Measurements from ENCODE around the gene TGFBRAP1.

Gene TGFBRAP1, protein sequence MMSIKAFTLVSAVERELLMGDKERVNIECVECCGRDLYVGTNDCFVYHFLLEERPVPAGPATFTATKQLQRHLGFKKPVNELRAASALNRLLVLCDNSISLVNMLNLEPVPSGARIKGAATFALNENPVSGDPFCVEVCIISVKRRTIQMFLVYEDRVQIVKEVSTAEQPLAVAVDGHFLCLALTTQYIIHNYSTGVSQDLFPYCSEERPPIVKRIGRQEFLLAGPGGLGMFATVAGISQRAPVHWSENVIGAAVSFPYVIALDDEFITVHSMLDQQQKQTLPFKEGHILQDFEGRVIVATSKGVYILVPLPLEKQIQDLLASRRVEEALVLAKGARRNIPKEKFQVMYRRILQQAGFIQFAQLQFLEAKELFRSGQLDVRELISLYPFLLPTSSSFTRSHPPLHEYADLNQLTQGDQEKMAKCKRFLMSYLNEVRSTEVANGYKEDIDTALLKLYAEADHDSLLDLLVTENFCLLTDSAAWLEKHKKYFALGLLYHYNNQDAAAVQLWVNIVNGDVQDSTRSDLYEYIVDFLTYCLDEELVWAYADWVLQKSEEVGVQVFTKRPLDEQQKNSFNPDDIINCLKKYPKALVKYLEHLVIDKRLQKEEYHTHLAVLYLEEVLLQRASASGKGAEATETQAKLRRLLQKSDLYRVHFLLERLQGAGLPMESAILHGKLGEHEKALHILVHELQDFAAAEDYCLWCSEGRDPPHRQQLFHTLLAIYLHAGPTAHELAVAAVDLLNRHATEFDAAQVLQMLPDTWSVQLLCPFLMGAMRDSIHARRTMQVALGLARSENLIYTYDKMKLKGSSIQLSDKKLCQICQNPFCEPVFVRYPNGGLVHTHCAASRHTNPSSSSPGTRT

DNA sequence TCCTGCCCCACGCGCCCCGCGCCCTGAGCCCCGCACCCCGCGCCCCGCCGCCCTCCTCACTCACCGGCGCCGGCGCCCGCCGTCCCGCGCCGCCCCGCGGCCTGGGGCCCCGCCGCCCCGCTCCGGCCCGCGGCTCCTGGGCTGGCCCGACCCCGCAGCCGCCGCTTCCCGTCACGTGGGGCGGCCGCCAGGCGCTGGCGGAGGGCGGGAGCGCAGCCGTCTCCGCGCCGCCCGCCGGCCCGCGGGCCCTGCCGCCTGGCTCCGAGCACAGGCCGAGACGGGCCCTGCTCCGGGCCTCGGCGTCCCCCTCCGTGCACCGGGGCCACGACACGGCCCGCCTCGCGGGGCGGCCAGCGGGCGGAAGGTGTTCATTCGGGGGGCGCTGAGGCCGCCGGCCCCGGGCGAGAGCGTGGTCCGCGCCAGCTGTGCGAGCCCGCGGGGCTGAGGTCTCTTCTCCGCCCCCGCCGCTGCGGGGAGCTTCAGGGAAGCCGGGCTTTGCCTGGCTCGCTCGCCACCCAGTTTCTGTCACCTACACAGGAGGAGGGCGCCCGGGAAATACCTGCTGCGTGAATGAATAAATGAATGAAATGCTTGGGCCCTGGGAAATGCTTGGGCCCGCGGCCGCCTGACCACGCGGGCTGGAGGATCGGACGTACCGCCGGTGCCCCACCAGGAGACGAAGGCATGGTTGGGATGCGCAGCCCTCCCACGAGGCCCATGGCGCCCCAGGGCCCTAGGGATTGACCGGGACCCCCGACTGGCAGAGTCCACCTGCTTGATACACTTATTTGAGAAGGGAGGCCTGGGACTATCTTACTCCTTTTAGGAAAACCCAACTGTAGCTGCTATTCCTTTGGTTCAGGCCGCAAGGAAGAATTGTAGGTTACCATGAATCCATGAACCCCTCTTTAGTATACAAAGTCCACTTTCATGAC, at the start of gene TGFBRAP1:
Gene TGFBRAP1 (minus strand): TSS at position 175 of the 935 bp plus-strand sequence. CDS start 21,434 bp downstream, outside the sequence.
- peak; percentile 17 to 46 (median 25) for DNase-seq (ENCODE audit: low read depth in 3 of 3)

DNA sequence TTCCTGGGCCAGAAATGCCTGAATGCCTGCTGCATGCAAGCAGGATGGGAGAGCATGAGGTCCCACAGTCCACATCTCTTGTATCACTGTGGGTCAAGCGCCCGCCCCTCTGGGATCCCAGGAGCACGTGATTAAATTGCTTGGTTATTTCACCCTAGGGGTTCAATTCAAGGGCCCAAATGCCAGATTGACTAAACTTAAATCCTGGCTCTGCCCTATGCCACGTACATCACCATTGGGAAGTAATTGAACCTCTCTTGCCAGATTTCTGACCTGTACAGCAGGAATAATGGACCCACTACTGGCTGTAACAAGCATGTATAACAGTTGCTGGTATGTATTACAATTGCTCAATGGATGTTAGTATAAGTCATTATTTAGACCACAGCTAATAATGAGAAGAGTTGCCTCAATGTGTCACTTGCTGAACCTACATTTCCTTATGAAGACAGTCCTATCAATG, 49.4 kb upstream of the TGFBRAP1 start:
- DNase-seq (ENCODE audit: low read depth in 3 of 3), result no peak

DNA sequence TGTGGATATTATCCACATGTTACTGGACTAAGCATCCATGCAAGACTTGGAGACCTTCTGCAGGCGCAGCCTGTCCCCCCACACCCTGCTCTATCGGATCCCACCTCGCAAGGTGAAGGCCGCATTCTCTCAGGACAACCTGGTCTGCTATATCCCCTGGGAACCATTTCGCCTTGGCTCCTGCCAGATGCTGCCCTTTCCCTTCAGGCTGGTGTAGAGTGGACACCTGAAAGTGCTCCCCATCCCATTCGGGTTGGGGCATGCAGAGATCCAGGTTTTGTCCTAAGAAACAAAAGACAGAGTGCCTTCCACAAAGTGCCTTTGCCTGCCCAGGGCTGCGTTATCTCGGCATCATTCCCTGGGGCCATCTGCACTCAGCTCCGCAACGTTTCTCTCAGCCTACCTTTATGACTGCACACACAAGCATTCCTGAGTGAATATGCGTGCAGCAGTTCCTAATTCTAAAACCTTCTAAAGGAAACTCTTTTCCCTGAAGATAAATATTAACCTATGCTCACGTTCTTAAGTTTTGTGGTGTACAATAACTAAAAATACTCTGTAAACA, 48.8 kb upstream of the TGFBRAP1 start:
- DNase-seq (ENCODE audit: low read depth in 3 of 3), result no peak

DNA sequence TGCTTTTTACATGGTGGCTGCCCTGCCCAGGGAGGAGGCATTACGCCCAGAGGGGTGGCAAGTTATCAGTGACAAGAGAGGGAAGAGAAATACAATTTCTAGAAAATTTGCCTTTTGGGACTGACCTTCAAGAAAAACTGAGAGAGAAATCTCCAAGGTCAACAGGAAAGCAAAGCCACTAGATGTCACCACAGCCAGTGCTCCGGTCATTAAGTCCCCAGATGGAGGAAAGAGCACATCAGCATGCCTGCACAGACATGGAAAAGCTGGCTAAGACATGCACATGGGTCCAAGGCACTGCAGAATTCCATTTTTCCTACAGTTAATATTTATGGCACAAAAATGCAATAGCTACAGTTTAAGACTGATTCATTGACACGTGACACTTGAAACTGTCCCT, 48.3 kb upstream of the TGFBRAP1 start:
- DNase-seq (ENCODE audit: low read depth in 3 of 3), result no peak

DNA sequence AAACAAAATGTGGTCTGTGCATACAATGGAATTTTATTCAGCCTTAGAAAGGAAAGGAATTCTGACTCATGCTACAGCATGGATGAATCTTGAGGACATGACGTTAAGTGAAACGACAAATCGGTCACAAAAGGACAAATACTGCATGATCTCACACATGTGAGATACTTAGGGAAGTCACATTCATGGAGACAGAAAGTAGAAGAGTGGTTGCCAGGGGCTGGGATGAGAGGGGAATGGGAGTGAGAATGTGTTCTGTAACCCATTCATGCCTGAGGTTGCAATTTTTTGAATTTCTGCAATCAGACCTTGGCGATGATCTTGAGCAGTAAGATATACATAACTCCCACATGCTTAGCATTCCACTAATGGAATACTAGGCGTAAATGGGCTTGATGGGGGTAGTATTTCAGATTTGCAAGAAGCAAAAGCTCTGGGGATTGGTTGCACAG, 47.3 kb upstream of the TGFBRAP1 start:
- no peak for DNase-seq (ENCODE audit: low read depth in 3 of 3)

DNA sequence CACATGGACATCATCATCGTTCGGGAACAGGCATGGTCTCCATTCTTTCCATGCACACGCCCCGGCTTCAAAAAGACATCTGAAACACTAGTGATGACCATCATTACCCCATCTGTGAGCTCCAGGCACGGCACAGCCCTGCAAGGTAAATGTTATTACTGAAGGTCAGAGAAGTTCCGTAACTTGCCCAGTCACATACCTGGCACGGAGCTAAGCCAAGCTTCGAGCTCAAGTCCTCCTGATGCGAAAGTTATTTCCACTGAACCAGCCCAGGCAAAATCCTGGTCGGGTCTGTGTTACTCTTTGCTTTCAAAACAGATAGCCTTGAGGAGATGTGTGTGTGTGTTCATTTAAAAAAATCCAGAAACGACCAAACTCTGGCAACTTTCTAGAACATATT, 46.5 kb upstream of the TGFBRAP1 start:
- no peak for DNase-seq (ENCODE audit: low read depth in 3 of 3)

DNA sequence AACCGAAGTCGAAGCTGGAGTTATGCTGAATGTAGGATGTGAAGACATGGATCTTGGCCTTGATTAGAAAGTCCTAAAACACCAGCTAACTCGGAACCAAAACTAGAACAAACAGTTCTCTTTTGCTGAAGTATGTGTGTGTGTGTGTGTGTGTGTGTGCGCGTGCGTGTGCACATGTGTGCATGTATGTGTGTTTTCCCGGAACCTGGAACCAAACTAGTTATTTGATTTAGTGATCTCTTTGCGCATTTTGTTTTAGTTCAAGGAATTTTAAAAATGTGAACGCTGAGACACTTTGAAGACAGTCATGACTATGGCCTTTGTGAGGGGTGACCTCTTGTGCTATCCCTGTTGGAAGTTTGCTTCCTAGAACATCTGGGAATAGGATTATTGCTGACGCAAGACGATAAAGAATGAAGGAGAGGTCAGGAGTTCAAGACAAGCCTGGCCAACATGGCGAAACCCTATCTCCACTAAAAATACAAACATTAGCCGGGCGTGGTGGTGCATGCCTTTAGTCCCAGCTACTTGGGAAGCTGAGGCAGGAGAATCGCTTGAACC, 45.5 kb upstream of the TGFBRAP1 start:
- no peak for DNase-seq (ENCODE audit: low read depth in 3 of 3)

DNA sequence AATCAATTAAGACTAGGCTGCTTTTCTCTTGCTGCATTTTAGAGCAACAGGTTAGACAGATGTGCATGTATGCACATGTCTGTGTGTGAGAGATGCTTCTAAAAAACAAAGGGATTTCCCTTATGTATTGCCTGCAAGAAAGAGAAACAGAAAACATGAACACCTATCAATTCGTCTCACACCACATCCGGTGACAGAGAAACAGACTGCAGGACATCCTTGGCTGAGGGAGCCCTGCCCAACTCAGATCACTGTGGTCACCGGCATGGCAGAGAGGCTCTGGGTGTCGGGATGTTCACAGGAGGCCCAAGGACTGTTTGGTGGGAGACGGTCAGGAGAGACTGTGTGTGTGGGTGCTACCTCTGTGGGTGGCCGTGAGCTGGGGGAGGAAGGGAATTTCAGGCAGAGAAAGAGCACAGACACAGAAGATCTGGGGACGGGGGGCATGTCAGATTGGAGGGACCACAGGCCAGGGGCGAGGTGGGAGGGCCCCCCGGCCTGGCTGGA, 44.4 kb upstream of the TGFBRAP1 start:
- DNase-seq (ENCODE audit: low read depth in 3 of 3), result no peak

DNA sequence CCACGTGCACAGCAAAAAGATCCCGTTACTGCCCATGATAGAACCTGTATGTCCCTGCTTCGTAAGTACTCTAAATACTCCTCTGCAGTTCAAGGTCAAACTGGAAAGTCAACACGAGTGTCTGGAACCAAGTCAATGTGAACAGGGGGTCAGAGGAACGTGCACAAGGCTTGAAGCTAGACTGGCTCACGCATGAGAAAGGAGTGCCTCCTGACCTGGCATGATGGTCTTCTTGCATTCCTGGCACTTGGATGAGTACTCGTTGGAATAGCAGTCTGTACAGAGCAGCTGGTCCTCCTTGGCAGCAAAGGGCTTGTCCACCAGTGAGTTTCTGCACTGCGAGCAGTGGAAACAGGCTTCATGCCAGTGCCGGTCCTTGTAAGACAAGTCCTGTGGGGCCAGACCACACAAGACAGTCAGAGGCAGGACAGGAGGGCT, 43.8 kb upstream of the TGFBRAP1 start:
- no peak for DNase-seq (ENCODE audit: low read depth in 3 of 3)

DNA sequence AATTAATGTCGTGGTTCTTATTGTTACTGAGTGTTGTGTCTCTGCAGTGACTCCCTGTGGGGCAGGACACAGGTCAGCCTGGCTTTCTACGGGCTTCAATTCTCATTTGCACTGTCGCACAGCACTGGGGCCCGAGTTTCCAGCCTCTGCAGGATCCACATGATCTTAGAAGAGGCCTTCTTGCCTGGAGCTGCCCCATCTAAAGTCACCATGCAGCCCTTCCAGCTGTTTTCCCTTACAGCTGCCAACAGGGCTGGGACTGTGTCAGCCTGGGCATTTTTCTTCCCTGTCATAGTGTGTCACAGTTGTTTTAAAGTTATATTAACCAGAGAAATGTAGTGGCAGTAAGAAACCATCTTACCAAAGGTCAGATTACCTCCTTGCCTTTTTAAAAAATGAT, 42.3 kb upstream of the TGFBRAP1 start:
- no peak for DNase-seq (ENCODE audit: low read depth in 3 of 3)

DNA sequence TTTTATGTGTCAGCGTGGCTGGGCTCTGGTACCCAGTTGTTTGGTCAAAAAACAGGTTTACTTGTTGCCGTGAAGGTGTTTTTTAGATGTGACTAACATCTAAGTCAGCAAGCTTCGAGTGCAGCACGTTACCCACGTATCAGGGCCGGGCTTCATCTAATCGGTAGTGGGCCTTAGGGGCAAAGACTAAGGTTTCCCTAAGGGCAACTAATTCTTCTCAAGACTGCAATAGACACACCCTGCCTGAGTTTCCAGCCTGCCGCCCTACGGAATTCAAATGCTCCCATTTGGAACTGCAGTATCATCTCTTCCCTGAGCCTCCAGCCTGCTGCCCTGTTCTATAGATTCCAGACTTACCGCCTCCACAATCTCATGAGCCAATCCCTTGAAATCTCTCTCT, 41.6 kb upstream of the TGFBRAP1 start:
- no peak for DNase-seq (ENCODE audit: low read depth in 3 of 3)

DNA sequence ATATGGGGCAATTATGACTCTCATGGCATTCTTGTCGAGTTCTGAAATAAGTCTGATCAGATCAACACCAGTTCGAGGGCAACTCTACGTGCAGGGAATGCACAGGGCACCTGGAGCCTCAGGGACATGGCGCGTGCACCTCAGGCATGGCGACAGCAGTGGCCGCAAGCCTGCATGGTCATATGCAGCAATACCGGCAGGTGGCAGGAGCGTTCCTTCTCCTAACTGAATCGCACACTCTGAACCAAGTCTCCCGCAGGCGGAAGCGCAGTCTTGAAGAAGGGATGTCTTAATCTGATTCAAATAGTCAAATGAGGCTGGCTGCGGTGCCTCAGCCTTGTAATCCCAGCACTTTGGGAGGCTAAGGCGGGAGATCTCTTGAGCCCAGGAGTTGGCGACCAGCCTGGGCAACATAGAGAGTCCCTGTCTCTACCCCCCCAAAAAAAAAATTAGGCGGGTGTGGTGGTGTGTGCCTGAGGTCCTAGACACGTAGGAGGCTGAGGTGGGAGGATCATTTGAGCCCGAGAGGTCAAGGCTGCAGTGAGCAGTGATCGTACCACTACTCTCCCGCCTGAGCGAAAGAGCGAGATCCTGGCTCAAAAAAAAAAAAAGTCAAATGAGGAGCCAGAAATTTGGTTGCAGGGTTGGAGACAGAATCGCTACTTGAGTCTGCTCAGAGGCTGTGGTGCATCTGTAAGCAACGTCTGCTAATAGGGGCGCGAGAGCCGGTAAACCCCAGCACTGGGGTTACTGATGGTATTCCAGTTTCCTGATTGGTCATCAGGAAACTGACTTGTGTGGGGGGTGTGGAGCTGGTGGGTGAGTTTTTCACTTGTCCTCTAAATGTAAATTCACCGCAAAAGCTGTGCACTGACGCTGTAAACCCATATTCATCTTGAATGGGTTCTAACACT, 40.5 kb upstream of the TGFBRAP1 start:
- peak; percentile 71 to 87 (median 78) for DNase-seq (ENCODE audit: low read depth in 3 of 3)

DNA sequence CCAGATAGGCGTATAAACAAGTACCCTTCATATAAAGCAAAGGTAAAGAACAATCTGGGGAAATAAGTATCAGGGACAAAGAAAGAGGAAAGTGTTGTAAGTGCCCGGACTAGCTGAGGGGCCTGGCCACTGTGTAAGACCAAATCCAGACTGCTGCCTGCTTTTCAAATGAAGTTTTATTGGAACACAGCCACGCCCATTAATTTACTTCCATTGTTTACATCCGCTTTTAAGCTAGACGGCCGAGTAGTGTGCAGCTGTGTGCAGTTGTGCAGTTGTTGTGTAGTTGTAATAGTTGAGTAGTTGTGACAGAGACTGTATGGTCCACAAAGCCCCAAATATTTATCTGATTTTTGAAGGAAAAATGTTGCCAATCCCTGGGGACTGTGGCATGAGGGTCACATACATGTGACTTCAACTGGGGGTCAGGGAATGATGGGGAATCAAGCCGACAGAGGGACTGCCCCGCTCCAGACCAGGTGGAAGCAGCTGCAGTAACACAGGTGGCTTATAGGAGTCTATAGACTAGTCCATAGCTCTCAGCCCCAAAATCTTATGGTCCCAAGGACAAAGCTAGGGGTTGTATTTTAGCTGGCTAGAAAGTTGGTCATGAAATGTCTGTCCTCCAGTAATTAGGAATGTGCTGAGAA, 39.3 kb upstream of the TGFBRAP1 start:
- no peak for DNase-seq (ENCODE audit: low read depth in 3 of 3)

DNA sequence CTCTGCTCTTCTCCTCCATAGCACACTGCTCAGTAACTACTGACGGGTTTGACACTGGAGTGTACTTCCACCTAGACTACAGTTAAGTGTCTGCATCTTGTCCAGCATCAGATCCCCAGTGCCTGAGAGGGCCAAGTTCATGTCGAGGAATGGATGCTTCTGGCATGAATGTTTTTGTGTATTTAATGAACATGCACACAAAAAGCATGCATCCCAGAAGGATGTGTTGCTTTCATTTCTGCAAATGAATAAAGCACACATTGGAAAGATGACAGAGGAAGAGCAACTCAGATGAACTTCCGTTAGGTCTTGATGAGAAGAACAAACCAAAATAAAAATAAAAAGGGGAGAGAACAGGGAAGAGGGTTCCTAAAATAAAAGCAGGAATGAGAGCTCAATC, 35.7 kb upstream of the TGFBRAP1 start:
- no peak for DNase-seq (ENCODE audit: low read depth in 3 of 3)

DNA sequence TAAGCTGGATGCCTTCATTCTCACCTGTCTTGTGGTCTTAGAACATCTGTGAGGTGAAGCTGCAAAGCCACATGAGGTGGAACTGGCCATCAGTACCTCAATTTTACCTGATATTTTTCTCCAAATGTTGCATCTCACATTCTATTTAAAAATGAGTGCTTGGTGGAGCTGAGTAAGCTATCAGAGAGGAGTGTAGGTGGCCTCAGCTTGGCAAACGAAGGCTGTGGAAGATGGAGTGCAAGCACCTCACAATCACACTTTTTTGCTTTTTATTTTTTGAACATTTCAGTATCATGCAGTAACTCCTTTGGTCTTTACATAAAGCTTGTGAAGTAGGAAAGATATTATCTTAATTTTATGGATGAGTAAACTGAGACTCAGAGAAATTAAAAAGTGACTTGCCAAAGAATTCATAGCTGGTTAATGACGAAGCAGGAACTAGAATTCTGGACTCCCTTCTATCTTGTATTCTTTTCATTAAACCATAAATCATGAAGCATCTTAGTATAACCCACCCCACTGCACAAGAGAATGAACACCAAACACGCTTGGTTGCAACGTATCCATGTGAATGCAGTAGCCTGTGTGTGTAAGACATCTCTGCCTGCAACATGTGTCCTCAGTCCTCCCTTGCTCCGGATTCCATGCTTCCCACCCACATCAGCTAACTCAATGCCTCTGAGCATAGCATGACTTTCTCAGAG, 35.1 kb upstream of the TGFBRAP1 start:
- no peak for DNase-seq (ENCODE audit: low read depth in 3 of 3)

DNA sequence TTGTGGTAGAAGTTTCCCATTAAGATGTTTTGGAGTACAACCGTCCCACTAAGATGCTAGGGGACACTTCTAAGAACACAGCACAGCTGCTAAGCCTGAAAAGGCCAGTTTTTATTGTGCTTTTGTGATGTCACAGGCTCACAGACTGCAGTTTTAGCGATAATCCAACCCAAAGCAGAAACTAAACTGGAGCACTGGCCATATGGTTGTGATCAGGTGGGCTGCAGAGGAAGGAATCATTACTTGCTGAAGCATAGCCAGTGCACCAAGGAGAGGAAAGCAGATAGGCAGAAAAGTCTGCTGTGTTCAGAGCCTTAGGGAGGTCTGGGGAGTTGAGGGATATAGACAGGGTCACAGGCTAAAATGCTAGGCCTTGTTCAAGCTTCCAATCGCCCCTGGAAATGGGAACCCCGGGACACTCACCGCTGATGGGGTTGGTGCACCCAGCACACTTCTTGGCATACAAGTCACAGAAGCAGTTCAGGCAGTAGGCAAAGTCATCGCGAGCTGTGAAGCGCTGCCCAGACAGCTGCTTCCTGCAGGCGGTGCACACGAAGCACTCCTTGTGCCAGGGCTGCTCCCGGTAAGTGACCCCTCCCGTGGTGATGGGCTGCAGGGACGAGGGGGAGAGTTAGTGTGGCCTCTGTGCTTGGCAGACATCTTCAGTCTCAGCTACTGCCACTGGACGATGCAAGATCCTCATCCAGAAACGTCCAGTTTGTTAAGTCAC, 33.5 kb upstream of the TGFBRAP1 start:
- no peak for DNase-seq (ENCODE audit: low read depth in 3 of 3)

DNA sequence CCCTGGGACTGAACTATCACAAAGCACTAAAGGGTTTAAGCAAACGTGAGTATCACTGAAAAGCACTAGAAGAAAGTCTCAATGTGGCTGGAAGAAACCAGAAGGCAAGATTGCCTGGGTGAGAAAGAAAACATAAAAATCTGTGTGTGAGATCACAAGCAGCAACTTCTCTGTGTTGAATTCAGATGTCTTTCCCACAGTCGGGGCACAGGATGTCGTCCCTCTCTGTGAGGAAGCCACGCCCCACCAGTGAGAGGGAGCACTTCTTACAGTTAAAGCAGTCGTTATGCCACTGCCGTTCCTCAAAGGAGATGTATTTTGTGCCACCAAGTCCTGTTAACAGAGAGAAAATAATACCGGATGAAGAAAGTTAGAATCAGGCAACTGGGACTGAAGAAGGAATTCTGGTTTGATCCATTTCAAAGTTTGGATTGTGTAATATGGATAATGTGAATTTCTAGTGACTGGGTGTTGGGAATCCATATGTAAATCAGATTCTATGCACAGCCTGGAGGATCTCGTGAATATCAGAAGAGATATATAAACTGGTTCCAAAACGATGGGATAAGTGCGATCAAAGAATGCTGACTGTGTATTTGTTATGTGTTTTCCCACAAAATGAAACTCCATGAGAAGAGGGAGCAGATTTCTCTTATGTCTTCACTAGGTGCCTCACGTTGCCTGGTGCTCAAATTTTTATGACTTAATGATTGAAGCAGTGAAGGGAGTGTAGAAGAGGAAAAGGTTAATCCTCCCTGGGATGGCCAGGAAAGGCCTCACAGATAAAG, 31.8 kb upstream of the TGFBRAP1 start:
- peak in 1 of 3 experiments; percentile 15 for DNase-seq (ENCODE audit: low read depth in 3 of 3)
